Gastroesophageal sphincter (tissue), 3 donors: ENCODE results near the gene BARD1.

ENCODE experiments used
- CTCF ChIP-seq, 4 experiments: fragments of 200-600 bp in 2 of 4; fragments of 450-650 bp in 2 of 4; sonication (generic) in 1 of 4; IDR thresholded peaks; one replicate each; pipeline ENCODE4 v1.5.1; 2017 to 2019; ENCODE audit warnings: antibody characterized with exemption in 4 of 4, mild to moderate bottlenecking in 2 of 4, moderate library complexity in 2 of 4
- POLR2AphosphoS5 ChIP-seq: sonication (generic); formaldehyde crosslinking; IDR thresholded peaks from one replicate; pipeline ENCODE4 v1.6.1; 2017; ENCODE audit warnings: antibody characterized with exemption

GRCh38 chr2:214753455-214753854, 56.0 kb downstream of the BARD1 start:
- TF ChIP-seq POLR2AphosphoS5 (no peak), CTCF (IDR thresholded peaks at IDR 0.05) (no peak)
